ENCODE results near the gene PGP.
"Not testable (repeated sequence)": the region's sequence is repeated elsewhere in the genome, so short reads cannot be mapped to it uniquely, and the experiment has no call there.

The PGP gene

GRCh38 chr16:2214719-2214968 is at the start of gene PGP:
PGP (minus strand) TSS chr16:2214840; CDS start chr16:2214777, 63 bp downstream.
- DNase-seq: no peak

GRCh38 chr16:2263026-2263425 is 48.4 kb upstream of the PGP start:
- not testable (repeated sequence) for DNase-seq

- no peak for DNase-seq
Measured at GRCh38 chr16:2260250-2260649, 45.6 kb upstream of the PGP start.

GRCh38 chr16:2258530-2258929 is 43.9 kb upstream of the PGP start:
- not testable (repeated sequence) for DNase-seq

- no peak for DNase-seq
Measured at GRCh38 chr16:2257726-2258125, 43.1 kb upstream of the PGP start.

- DNase-seq: no peak
Measured at GRCh38 chr16:2256531-2257140, 42.0 kb upstream of the PGP start.

- no peak for DNase-seq
Measured at GRCh38 chr16:2253293-2253692, 38.7 kb upstream of the PGP start.

GRCh38 chr16:2252806-2253148 is 38.1 kb upstream of the PGP start:
- DNase-seq: no peak

- peak; percentile 92 for DNase-seq
Measured at GRCh38 chr16:2251296-2252111, 36.9 kb upstream of the PGP start, which contains the start of gene ECI1. ECI1 (minus strand) TSS chr16:2251587; CDS start chr16:2251566, 21 bp downstream.

- peak; percentile 76 for DNase-seq
Measured at GRCh38 chr16:2250652-2251295, 36.1 kb upstream of the PGP start.

- DNase-seq: no peak
Measured at GRCh38 chr16:2246301-2246885, 31.8 kb upstream of the PGP start.

- DNase-seq: no peak
Measured at GRCh38 chr16:2244926-2245795, 30.5 kb upstream of the PGP start.

GRCh38 chr16:2244301-2244700 is 29.7 kb upstream of the PGP start:
- no peak for DNase-seq

GRCh38 chr16:2243781-2244180 is 29.1 kb upstream of the PGP start:
- no peak for DNase-seq

- no peak for DNase-seq
Measured at GRCh38 chr16:2243031-2243528, 28.4 kb upstream of the PGP start.

GRCh38 chr16:2242598-2242997 is 28.0 kb upstream of the PGP start:
- DNase-seq: no peak

- DNase-seq: not testable (repeated sequence)
Measured at GRCh38 chr16:2240331-2240730, 25.7 kb upstream of the PGP start.

- no peak for DNase-seq
Measured at GRCh38 chr16:2238838-2239675, 24.4 kb upstream of the PGP start.

GRCh38 chr16:2238150-2238837 is 23.7 kb upstream of the PGP start:
- no peak for DNase-seq

- no peak for DNase-seq
Measured at GRCh38 chr16:2237493-2238149, 23.0 kb upstream of the PGP start.

GRCh38 chr16:2237102-2237482 is 22.5 kb upstream of the PGP start:
- DNase-seq: no peak
